Heart left ventricle (tissue), 16 donors: ENCODE data around the gene ETV6. TPM values are rescaled to one million over a fixed set of nuclear protein-coding genes. Genes with fewer than 3 reads are reported as not detected.

Source experiments
- ATAC-seq, 4 donors: fragments of 200-7000 bp; cut with Tn5 transposase; one replicate each; pipeline ENCODE4 v1.9.1; 2020 to 2022; ENCODE audit warnings: moderate library complexity in 4 of 4, mild to moderate bottlenecking in 3 of 4, moderate number of reproducible peaks in 1 of 4
- DNase-seq, 5 donors: peaks; one replicate each; pipeline ENCODE4 v3.0.0-alpha.2; 2020
- H3K27ac ChIP-seq, 12 donors: fragments of 200-600 bp; sonication (generic) in 4 of 12; one replicate each; pipeline versions ENCODE4 v1.5.0 to v1.8.0; 2016 to 2022; ENCODE audit warnings: mild to moderate bottlenecking in 2 of 12
- H3K27me3 ChIP-seq, 9 donors: fragments of 200-600 bp; sonication (generic) in 2 of 9; one replicate each; pipeline versions ENCODE4 v1.5.1 to v1.8.0; 2016 to 2022; ENCODE audit warnings: mild to moderate bottlenecking in 3 of 9
- H3K36me3 ChIP-seq, 9 donors: fragments of 200-600 bp; sonication (generic) in 2 of 9; one replicate each; pipeline versions ENCODE4 v1.5.0 to v1.8.0; 2018 to 2022; ENCODE audit warnings: mild to moderate bottlenecking in 2 of 9
- H3K4me1 ChIP-seq, 12 donors: fragments of 200-600 bp; sonication (generic) in 4 of 12; one replicate each; pipeline versions ENCODE4 v1.5.0 to v1.8.0; 2016 to 2022; ENCODE audit warnings: mild to moderate bottlenecking in 3 of 12
- H3K4me3 ChIP-seq, 12 donors: fragments of 200-600 bp; sonication (generic) in 4 of 12; one replicate each; pipeline versions ENCODE4 v1.5.0 to v1.8.0; 2017 to 2022; ENCODE audit warnings: mild to moderate bottlenecking in 9 of 12, moderate library complexity in 4 of 12
- H3K9me3 ChIP-seq, 12 donors: fragments of 200-600 bp; sonication (generic) in 4 of 12; one replicate each; pipeline versions ENCODE4 v1.5.0 to v1.8.0; 2016 to 2022; ENCODE audit warnings: mild to moderate bottlenecking in 1 of 12
- CTCF ChIP-seq, 12 donors: fragments of 200-600 bp; sonication (generic) in 4 of 12; IDR thresholded peaks; one replicate each; pipeline versions ENCODE4 v1.5.0 to v1.8.0; 2018 to 2022; ENCODE audit warnings: antibody characterized with exemption in 12 of 12, mild to moderate bottlenecking in 5 of 12
- POLR2A ChIP-seq, 2 donors: fragments of 450-650 bp; IDR thresholded peaks; one replicate each; pipeline ENCODE4 v1.6.1; 2017; ENCODE audit warnings: antibody characterized with exemption in 2 of 2, mild to moderate bottlenecking in 2 of 2, moderate library complexity in 2 of 2
- WGBS, 4 donors: extraction: QIAGEN DNeasy Blood & Tissue Kit in 2 of 4; methylation state at CpG; one replicate each; pipeline versions ENCODE4 v1.1.5 to v1.1.7; 2013 to 2018; 5-methylcytosine and 5-hydroxymethylcytosine counted together
- intact Hi-C, 10 donors: fragments of 100-400 bp; cut with DNase I; formaldehyde crosslinking; loops; one replicate each; pipeline versions ENCODE4 v1.11.1 to v1.14.2; 2022
- polyA plus RNA-seq, 2 donors: library from polyadenylated mRNA; stranded (reverse); fragments of 200-250 nt; gene quantifications; one replicate each; pipeline ENCODE4 v1.2.3, GENCODE V29; 2013
- total RNA-seq, 9 donors: library from RNA; depleted of rRNA in 2 of 9; stranded (reverse); fragments of >200 nt in 2 of 9; fragmentation: NEBNext Ultra II Directional in 3 of 9; extraction: Animal tissue kit (Norgen Biotek cat#: 25700) in 3 of 9; gene quantifications; one replicate each; pipeline versions ENCODE4 v1.1.0 to v1.2.4, GENCODE V29; 2016 to 2023
- donor health status: ischemic (EF 13 %, LVEDD 7.1; RV severe dilation, severe dysfunction).
- donor health status: healthy with polysubstance abuse.
- donor health status: DM: no; HTN: yes; CAD: no.
- donor health status: DM: no; HTN: no; CAD: no.
- donor health status: ischemic (EF 25% LVEDD 6.9; RV normal size, moderate dysfunction).
- donor health status: ischemic (EF 25% LVEDD 5.7; RV mildly dilated, moderate dysfunction).
- donor health status: healthy.
- donor health status: DM: yes; HTN: yes; CAD: no.
- donor health status: ischemic (EF 35%, LVEDD 5.7; RV mildly dilated, moderate dysfunction).
- donor health status: nonischemic (EF 11% LVEDD 7.7; RV severe dilation, severe dysfunction).
- donor health status: DM: yes; HTN: yes; CAD: no.
- donor health status: PGD.
- donor health status: ischemic (EF 29% LVEDD 5.4; RV normal size, mild dysfunction).
- donor health status: nonischemic (EF 23%, LVEDD 6.1; RV moderate dilation, normal function).

ETV6 gene
- total and polyA plus RNA-seq, 11 donors: 3.9 to 37.3 (median 12.4) TPM

DNA sequence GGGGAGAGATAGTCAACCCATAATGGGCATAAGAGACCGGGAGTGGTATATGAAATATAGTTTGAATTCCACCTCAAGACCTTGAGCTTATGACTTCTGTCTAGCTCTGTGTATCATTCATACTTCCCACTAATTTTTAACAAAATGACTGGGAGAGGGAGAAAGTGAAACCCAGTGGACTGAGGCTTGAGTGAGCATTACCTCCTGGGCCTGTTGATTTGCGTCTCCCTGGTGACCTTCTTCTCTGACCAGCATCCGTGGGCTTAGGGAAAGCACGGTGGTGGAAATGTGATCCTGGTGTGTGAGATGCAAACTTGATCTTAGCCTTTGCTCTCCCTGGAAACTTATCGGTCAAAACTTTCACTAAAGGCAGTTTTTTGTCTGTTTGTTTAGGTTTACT is 213.3 kb downstream of the ETV6 start:
- Histone ChIP-seq H3K9me3 (peaks cover 0 to 18% (median 12%) of the 10 kb centered on the region in 12 donors), H3K4me1 (peaks cover 8 to 55% (median 47%) of the 10 kb centered on the region in 12 donors), H3K4me3 (peak overlapping the region in 1 of 12 donors; percentile 3), H3K27ac (peak overlapping the region; percentile 70 to 90 (median 84)), H3K27me3 (no peaks in the 10 kb centered on the region), H3K36me3 (peaks cover 0 to 29% (median 0%) of the 10 kb centered on the region in 9 donors)
- TF ChIP-seq CTCF (IDR thresholded peaks at IDR 0.05) (no peak), POLR2A (IDR thresholded peaks at IDR 0.05) (no peak)
- WGBS, 4 donors: 35 to 41% (median 37%) methylated on average over 5 of the region's 5 CpGs
- intact Hi-C loops: loop anchor here in 8 of 10 donors (5.0 to 10.0 kb wide), 6 partner anchors 98 to 218 kb away; partner anchors contain the start of gene ETV6 (in 2 of the 8)
- peak; percentile 51 to 79 (median 68) for ATAC-seq
- peak in 1 of 5 donors; percentile 38 for DNase-seq

DNA sequence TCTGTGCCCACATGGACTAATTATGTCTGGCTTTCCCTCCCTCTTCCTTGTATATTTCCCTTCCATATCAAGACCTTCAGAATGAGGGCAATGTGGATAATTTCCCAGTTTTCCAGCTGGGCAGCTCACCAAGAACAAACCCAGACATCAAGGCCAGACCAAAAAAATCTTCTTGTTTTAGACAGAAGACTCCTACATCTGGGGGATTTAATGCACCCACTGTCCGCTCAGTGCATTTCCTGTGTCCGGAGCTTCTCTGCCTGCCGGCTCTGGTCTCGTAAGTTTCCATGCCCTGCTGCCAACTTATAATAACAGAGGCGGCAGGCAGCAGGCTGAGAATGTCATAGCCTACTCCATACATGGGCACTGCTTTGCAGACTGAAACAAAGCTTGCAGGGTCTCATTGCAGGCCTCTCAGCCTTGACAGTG is 214.0 kb downstream of the ETV6 start:
- TF ChIP-seq POLR2A (IDR thresholded peaks at IDR 0.05): no peak
- no peak for TF ChIP-seq CTCF (IDR thresholded peaks at IDR 0.05)
- intact Hi-C loops: loop anchor here in 8 of 10 donors (5.0 to 10.0 kb wide), 6 partner anchors 99 to 219 kb away; partner anchors contain the start of gene ETV6 (in 2 of the 8)
- no peaks in the 10 kb centered on the region for H3K27me3 ChIP-seq
- H3K36me3 ChIP-seq: peaks cover 0 to 33% (median 0%) of the 10 kb centered on the region in 9 donors
- ATAC-seq (peak; percentile 76 to 91 (median 88)), DNase-seq (peak in 4 of 5 donors; percentile 61 to 79 (median 68))
- peaks cover 0 to 18% (median 12%) of the 10 kb centered on the region in 12 donors for H3K9me3 ChIP-seq
- peak overlapping the region in 5 of 12 donors; percentile 1 to 8 (median 3) for H3K4me3 ChIP-seq
- peak overlapping the region; percentile 70 to 90 (median 84) for H3K27ac ChIP-seq
- peaks cover 8 to 55% (median 47%) of the 10 kb centered on the region in 12 donors for H3K4me1 ChIP-seq
- 0 to 15% (median 7%) methylated on average over 5 of the region's 5 CpGs for WGBS, 4 donors

GRCh38 chr12:11863988-11864387 is 214.5 kb downstream of the ETV6 start:
- intact Hi-C loops: loop anchor here in 8 of 10 donors (5.0 to 10.0 kb wide), 6 partner anchors 99 to 219 kb away; partner anchors contain the start of gene ETV6 (in 2 of the 8)
- Histone ChIP-seq H3K9me3 (peaks cover 0 to 18% (median 12%) of the 10 kb centered on the region in 12 donors), H3K4me3 (peak overlapping the region in 3 of 12 donors; percentile 1 to 8 (median 3)), H3K27me3 (no peaks in the 10 kb centered on the region), H3K27ac (peak overlapping the region; percentile 70 to 90 (median 84)), H3K36me3 (peaks cover 0 to 37% (median 0%) of the 10 kb centered on the region in 9 donors), H3K4me1 (peaks cover 8 to 55% (median 47%) of the 10 kb centered on the region in 12 donors)
- TF ChIP-seq CTCF (IDR thresholded peaks at IDR 0.05) (no peak), POLR2A (IDR thresholded peaks at IDR 0.05) (no peak)
- WGBS, 4 donors: 38 to 44% (median 40%) methylated on average over 3 of the region's 3 CpGs
- DNase-seq (peak in 4 of 5 donors; percentile 40 to 55 (median 46)), ATAC-seq (peak; percentile 75 to 89 (median 82))

DNA sequence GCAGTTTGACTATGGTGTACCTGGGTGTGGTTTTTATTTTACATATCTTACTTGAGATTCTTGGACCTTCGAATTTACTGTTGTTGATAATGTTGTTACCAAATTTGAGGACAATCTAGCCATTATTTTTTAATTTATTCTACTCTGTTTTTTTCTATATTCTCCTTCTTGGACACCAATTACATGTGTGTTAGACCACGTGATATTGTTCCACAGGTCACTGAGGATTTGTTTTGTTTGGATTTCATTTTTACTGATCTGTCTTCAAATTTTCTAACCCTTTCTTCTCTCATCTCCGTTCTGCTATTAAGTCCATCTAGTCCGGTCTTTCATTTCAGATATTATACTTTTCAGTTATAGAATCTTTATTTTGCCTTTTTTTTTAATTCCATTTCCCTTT is 216.3 kb downstream of the ETV6 start:
- TF ChIP-seq POLR2A (IDR thresholded peaks at IDR 0.05) (no peak), CTCF (IDR thresholded peaks at IDR 0.05) (no peak)
- 95 to 98% (median 97%) methylated on average over 4 of the region's 4 CpGs for WGBS, 4 donors
- DNase-seq: no peak
- intact Hi-C loops: loop anchor here in 5 of 10 donors (10.0 kb wide), 4 partner anchors 101 to 221 kb away; partner anchors contain the start of gene ETV6 (in 2 of the 5)
- Histone ChIP-seq H3K36me3 (peaks cover 0 to 46% (median 15%) of the 10 kb centered on the region in 9 donors), H3K9me3 (peaks cover 0 to 18% (median 12%) of the 10 kb centered on the region in 12 donors), H3K27me3 (no peaks in the 10 kb centered on the region), H3K4me3 (no peak overlapping the region), H3K4me1 (peaks cover 8 to 40% (median 38%) of the 10 kb centered on the region in 12 donors), H3K27ac (peak overlapping the region in 1 of 12 donors; percentile 19)
- no peak for ATAC-seq
